Measurements from ENCODE around the gene CCDC142. TPM values are rescaled to one million over a fixed set of nuclear protein-coding genes. Genes with fewer than 3 reads are reported as not detected.
"Not testable (repeated sequence)": the region's sequence is repeated elsewhere in the genome, so short reads cannot be mapped to it uniquely, and the experiment has no call there.

Gene CCDC142
- total and polyA plus RNA-seq, 2 experiments from 2014 or later = 23.4 to 33.5 TPM

DNA sequence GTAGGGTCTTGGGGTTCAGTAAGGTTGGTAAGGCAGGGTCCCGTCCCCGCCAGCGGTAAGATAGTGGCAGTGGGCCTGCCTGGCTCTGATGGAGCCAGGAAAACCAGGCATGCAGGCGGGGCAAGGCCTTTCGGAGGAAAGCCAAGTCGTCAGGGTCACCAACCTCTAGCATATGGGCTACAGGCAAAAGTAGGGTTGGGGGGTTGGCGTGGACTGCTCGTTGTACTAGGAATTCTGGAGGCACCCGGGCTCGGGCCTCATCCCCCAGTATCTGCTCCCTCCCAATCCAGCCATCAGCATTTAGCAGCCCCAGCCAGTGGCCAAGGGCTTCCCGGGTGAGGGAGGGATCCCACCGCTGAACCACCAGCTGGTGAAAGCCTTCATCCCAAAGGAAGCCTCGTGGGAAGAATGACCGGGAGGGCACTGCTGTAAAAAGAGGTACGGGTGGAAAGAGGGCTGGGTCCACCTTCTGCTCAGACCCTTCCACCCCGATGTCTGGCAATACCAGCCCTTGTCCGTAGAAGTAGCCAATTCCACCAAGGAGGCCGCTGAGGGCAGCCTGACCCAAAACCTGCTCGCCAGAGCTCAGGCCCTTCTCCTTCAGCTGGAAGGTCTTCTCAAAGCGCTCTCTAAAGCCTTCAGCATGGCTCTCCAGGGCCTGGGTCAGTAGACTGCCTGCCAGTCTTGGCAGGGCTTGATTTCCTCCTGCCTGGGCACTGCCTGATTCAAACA lies 20.6 kb downstream of the CCDC142 start:
- TF ChIP-seq, protein P1, sequence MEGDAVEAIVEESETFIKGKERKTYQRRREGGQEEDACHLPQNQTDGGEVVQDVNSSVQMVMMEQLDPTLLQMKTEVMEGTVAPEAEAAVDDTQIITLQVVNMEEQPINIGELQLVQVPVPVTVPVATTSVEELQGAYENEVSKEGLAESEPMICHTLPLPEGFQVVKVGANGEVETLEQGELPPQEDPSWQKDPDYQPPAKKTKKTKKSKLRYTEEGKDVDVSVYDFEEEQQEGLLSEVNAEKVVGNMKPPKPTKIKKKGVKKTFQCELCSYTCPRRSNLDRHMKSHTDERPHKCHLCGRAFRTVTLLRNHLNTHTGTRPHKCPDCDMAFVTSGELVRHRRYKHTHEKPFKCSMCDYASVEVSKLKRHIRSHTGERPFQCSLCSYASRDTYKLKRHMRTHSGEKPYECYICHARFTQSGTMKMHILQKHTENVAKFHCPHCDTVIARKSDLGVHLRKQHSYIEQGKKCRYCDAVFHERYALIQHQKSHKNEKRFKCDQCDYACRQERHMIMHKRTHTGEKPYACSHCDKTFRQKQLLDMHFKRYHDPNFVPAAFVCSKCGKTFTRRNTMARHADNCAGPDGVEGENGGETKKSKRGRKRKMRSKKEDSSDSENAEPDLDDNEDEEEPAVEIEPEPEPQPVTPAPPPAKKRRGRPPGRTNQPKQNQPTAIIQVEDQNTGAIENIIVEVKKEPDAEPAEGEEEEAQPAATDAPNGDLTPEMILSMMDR (IDR thresholded peaks at IDR 0.05; ENCODE audit: low read depth, low read length) = no peak
- Histone ChIP-seq H3K27ac (no peak overlapping the region), H3K36me3 (peaks cover 9% of the 10 kb centered on the region), H3K4me3 (no peak overlapping the region), H3K9me3 (ENCODE audit: low read depth) (no peaks in the 10 kb centered on the region), H3K27me3 (no peaks in the 10 kb centered on the region), H3K4me1 (ENCODE audit: low read depth) (no peaks in the 10 kb centered on the region)
- no peak for DNase-seq (ENCODE audit: low read depth in 1 of 2, low spot score in 1 of 2)

DNA sequence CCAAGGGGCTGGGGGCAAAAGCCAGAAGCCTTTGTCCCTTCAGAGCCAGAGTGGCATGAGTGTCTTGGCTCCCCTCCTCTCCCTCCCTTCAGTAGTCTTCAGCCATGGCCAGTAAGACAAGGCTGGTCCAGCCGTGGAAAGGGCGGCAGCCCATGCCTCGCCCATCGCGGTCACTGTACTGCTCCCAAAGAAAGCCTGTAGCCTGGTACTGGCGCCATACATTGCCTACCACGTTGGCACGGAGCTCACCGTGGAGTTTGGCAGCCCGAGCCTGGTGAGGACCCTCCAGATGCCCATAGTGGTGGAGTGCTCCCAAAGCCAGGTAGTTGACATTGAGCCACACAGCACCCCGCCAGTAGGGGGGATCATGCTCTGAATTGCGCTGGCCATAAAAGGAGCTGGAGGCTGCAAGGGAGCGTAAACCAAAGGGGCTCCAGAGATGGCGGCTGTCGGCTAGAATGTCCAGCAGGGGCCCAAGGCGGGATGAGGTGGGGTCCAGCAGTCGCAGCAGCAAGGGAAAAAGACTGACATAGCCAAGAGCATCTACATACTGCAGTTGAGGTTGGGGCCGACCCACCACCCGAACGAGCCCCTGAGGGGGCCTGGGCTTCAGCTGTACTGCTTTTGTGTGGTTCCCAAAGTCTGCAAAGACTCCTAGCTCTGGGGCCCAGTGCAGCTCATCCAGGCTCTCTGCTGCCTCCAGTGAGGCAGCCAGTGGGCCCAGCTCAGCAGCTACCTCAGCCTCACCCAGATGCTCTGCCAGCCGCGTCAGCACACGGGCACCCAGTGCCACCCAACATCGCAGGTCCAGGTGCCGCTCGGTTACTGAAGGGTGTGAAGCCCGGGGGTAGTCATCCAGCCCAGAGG lies 21.4 kb downstream of the CCDC142 start:
- no peak overlapping the region for H3K27ac ChIP-seq
- no peaks in the 10 kb centered on the region for H3K9me3 ChIP-seq (ENCODE audit: low read depth)
- H3K36me3 ChIP-seq = peaks cover 9% of the 10 kb centered on the region
- H3K4me1 ChIP-seq (ENCODE audit: low read depth) = peaks cover 5% of the 10 kb centered on the region
- H3K27me3 ChIP-seq = no peaks in the 10 kb centered on the region
- TF ChIP-seq, protein P1 (IDR thresholded peaks at IDR 0.05; ENCODE audit: low read depth, low read length) = peak; percentile 15
- DNase-seq (ENCODE audit: low read depth in 1 of 2, low spot score in 1 of 2) = peak; percentile 9 to 11
- H3K4me3 ChIP-seq = no peak overlapping the region

DNA sequence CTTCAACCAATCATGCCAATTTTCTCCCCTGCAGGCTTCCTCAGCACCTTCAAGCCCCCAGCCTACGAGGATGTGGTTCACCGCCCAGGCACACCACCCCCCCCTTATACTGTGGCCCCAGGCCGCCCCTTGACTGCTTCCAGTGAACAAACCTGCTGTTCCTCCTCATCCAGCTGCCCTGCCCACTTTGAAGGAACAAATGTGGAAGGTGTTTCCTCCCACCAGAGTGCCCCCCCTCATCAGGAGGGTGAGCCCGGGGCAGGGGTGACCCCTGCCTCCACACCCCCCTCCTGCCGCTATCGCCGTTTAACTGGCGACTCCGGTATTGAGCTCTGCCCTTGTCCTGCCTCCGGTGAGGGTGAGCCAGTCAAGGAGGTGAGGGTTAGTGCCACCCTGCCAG lies 22.6 kb downstream of the CCDC142 start:
- not testable (repeated sequence) for DNase-seq (ENCODE audit: low read depth in 1 of 2, low spot score in 1 of 2); H3K27ac ChIP-seq; H3K9me3 ChIP-seq (ENCODE audit: low read depth); H3K4me1 ChIP-seq (ENCODE audit: low read depth); H3K27me3 ChIP-seq; H3K4me3 ChIP-seq; H3K36me3 ChIP-seq

DNA sequence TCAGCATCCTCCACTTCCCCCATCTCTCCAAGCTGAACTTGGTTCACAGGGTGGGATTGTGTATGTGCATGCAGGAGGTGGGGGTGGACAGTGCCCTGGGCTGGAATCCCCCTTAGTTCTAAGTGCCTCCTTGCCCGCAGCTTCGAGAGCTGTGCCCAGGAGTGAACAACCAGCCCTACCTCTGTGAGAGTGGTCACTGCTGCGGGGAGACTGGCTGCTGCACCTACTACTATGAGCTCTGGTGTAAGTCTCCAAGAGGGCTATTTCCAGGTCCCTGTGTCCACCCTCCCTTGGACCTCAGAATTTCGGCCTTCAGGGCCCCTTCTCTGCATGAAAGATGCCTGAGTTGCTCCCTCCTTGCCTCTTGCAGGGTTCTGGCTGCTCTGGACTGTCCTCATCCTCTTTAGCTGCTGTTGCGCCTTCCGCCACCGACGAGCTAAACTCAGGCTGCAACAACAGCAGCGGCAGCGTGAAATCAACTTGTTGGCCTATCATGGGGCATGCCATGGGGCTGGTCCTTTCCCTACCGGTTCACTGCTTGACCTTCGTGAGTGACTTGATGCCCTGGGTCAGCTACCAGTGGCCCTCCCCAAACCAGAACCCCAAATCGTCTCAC lies 23.2 kb downstream of the CCDC142 start:
- H3K4me1 ChIP-seq (ENCODE audit: low read depth); H3K36me3 ChIP-seq; H3K9me3 ChIP-seq (ENCODE audit: low read depth); DNase-seq (ENCODE audit: low read depth in 1 of 2, low spot score in 1 of 2); H3K27ac ChIP-seq; H3K27me3 ChIP-seq: not testable (repeated sequence)
- peak overlapping the region; percentile 86 for H3K4me3 ChIP-seq

DNA sequence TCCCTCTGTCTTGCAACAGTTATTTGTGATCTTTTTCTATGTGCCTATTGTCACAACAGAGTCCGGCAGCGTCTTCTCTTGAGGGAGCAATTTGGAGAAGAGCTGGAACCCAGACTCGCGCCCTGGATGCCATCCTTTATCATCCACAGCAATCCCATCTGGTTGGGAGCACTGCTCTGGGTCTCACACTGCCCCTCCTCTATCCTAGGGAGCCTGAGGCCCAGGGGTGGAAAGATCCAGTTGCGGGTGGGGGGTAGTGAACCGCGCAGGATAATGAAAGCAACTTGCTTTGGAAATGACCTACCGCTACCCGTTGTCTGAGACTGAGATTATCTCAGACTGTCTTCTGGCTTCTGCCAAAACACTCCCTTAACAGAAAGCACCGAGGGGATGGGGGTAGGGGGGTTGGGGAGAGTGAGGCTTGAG lies 23.8 kb downstream of the CCDC142 start:
- H3K27ac ChIP-seq = no peak overlapping the region
- H3K9me3 ChIP-seq (ENCODE audit: low read depth) = no peaks in the 10 kb centered on the region
- H3K4me1 ChIP-seq (ENCODE audit: low read depth) = peaks cover 5% of the 10 kb centered on the region
- TF ChIP-seq, protein P1 (IDR thresholded peaks at IDR 0.05; ENCODE audit: low read depth, low read length) = no peak
- peak overlapping the region; percentile 86 for H3K4me3 ChIP-seq
- DNase-seq (ENCODE audit: low read depth in 1 of 2, low spot score in 1 of 2) = peak in 1 of 2 donors; percentile 25
- no peaks in the 10 kb centered on the region for H3K27me3 ChIP-seq
- peaks cover 9% of the 10 kb centered on the region for H3K36me3 ChIP-seq

DNA sequence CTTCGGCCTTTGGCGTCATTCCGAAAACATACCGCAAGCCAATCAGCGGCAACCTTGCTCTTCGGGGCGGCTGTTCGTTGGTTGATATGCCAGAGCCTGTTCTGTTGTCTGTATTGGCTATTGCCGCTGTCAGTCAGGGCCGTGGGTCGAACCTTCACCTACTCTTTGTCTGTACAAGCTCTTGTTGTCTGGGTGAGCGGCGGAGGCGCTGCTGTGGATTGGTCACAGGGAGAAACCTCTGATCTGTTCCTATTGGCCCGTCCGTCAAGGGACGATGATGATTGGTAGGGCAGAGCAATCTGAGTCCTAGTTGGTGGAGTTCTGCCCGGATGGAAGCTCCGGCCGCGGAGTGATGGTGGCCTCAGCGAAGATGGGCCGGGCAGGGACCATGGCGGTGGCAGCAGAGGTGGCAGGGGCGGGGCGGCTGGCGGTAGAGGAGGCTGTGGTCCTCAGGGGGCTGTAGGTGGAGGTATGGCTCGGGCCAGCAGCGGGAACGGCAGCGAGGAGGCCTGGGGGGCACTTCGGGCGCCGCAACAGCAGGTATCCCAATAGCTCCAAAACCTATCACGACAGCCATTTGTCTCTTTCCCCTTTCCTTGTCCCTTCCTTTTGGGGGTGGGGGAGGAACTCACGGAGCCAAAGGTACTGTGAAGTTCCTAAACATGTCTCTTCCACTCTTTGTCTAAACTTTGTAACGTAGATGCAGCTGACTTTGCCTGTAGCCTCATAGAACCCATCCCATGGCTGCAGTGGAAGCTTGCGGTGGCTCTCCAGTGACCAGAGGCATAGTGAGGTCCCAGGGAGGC lies 24.5 kb downstream of the CCDC142 start, which contains the start of gene WBP1:
WBP1 (plus strand) TSS at position 307 of the 806 bp plus-strand sequence; CDS start at position 472, 165 bp downstream.
- DNase-seq (ENCODE audit: low read depth in 1 of 2, low spot score in 1 of 2) = peak; percentile 99 to 100
- H3K27me3 ChIP-seq = no peaks in the 10 kb centered on the region

More for the DNA sequence above, 24.5 kb downstream of the CCDC142 start, which contains the start of gene WBP1:
- H3K9me3 ChIP-seq (ENCODE audit: low read depth) = no peaks in the 10 kb centered on the region
- TF ChIP-seq, protein P1 (IDR thresholded peaks at IDR 0.05; ENCODE audit: low read depth, low read length) = no peak
- peaks cover 5% of the 10 kb centered on the region for H3K4me1 ChIP-seq (ENCODE audit: low read depth)
- peak within 1 kb of the TSS; percentile 88 for H3K27ac ChIP-seq
- H3K36me3 ChIP-seq = peaks cover 9% of the 10 kb centered on the region
- H3K4me3 ChIP-seq = peak within 1 kb of the TSS; percentile 86
